ENCODE measurements around the gene SGPP1. TPM values are rescaled to one million over a fixed set of nuclear protein-coding genes. Genes with fewer than 3 reads are reported as not detected.
A peak's percentile ranks its signal among the peaks of the same experiment; 100 is the strongest.
"Not testable (repeated sequence)": the region's sequence is repeated elsewhere in the genome, so short reads cannot be mapped to it uniquely, and the experiment has no call there.

Gene SGPP1
- total and polyA plus RNA-seq, 2 of the 4 experiments (the other 2 are of a cell fraction), result 8.6 to 11.1 TPM

DNA sequence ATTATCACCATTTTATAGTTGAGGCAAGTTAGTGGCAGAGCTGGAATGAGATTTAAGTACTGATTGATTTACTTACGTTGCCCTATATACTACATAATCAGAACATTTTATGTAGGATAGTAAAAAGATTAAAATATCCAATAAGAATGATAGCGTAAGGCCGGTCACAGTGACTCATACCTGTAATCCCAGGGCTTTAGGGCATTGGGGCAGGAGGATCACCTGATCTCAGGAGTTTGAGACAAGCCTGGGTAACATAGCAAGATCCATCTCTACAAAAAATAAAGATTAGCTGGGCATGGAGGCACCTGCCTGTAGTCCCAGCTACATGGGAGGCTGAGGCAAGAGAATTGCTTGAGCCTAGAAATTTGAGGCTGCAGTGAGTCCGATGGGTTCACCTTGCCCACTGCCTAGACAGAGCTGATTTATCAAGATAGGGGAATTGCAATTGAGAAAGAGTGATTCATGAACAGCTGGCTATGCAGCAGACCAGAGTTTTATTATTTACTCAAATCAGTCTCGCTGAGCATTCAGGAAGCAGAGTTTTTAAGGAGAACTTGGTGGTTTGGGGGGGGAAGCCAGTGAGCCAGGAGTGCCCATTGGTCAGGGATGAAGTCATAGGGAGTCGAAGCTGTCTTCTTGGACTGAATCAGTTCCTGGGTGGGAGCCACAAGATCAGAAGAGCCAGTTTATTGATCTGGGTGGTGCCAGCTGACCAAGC, 24.7 kb upstream of the SGPP1 start:
- peak; percentile 58 for DNase-seq
- H3K9me3 ChIP-seq (ENCODE audit: control insufficient read depth, insufficient read depth, low read length), result no peaks in the 10 kb centered on the region
- H4K20me1 ChIP-seq (ENCODE audit: insufficient read depth, low read length), result no peaks in the 10 kb centered on the region
- H2BK15ac ChIP-seq (ENCODE audit: low read depth, low read length), result no peak overlapping the region
- BruUV-seq (replicated peaks), result no TSS peak
- no peak overlapping the region for H3K4ac ChIP-seq (ENCODE audit: low read depth, low read length)
- H4K91ac ChIP-seq (ENCODE audit: insufficient read depth, low read depth, low read length), result no peak overlapping the region
- H3K36me3 ChIP-seq (ENCODE audit: control insufficient read depth, insufficient read depth, low read length), result no peaks in the 10 kb centered on the region
- H3K14ac ChIP-seq (replicated peaks; ENCODE audit: low read depth, low read length), result no peak overlapping the region
- H2BK120ac ChIP-seq (ENCODE audit: low read depth, low read length), result no peak overlapping the region
- H3K4me3 ChIP-seq (ENCODE audit: insufficient read depth, low read depth, low read length), result no peak overlapping the region
- no peak overlapping the region for H4K8ac ChIP-seq (ENCODE audit: low read depth in 2 of 2, low read length in 2 of 2)
- no peak overlapping the region for H2AFZ ChIP-seq (replicated peaks; ENCODE audit: low read length, poor library complexity)
- peak; percentile 32; the same call in 1 of the 2 replicates for ATAC-seq (ENCODE audit: low read depth)
- H3K9me1 ChIP-seq (ENCODE audit: insufficient read depth, low read length), result no peaks in the 10 kb centered on the region
- H2BK5ac ChIP-seq (ENCODE audit: low read depth, low read length, poor library complexity, severe bottlenecking), result no peak overlapping the region
- 60% methylated on average over 1 of the region's 6 CpGs; no CpG with 5 or more reads in 1 of the 2 experiments for WGBS, 2 experiments (ENCODE audit: extremely low coverage in 2 of 2, insufficient read length in 1 of 2)
- no peaks in the 10 kb centered on the region for H3K4me1 ChIP-seq (ENCODE audit: control insufficient read depth, insufficient read depth, low read length)
- intact Hi-C loops (cut with micrococcal nuclease), result no loop called here
- no peak overlapping the region for H2AK5ac ChIP-seq (ENCODE audit: low read depth, low read length)
- CTCF ChIA-PET, result interaction anchor here (0.6 kb wide), 1 partner anchor 68 kb away, joined by 3 read pairs; no protein-coding TSS in a partner anchor
- no peak overlapping the region for H3K18ac ChIP-seq (ENCODE audit: low read depth, low read length)
- no peak overlapping the region for H3K9ac ChIP-seq (ENCODE audit: low read depth, low read length)
- no peak overlapping the region for H3K27ac ChIP-seq (ENCODE audit: insufficient read depth, low read length)
- no peak for TF ChIP-seq NFE2L2 (IDR thresholded peaks at IDR 0.05; ENCODE audit: low read depth, low read length)
- no peak for TF ChIP-seq POLR2A (IDR thresholded peaks at IDR 0.05; ENCODE audit: low read depth, low read length)
- no peak for TF ChIP-seq CHD1 (IDR thresholded peaks at IDR 0.05; ENCODE audit: low read depth, low read length)
- no peak for TF ChIP-seq BHLHE40 (IDR thresholded peaks at IDR 0.05; ENCODE audit: low read depth, low read length)
- TF ChIP-seq FOS (IDR thresholded peaks at IDR 0.05; ENCODE audit: low read depth, low read length), result no peak
- H3K56ac ChIP-seq (ENCODE audit: extremely low read depth, insufficient read depth, low read length), result no peak overlapping the region
- H2AK9ac ChIP-seq (replicated peaks; ENCODE audit: low read depth, low read length, poor library complexity), result no peak overlapping the region
- in situ Hi-C loops (cut with MboI; ENCODE audit: low sequenced_read_pairs), result loop anchor here (25.0 kb wide), 1 partner anchor 365 kb away; no protein-coding TSS in a partner anchor
- H3K79me1 ChIP-seq (ENCODE audit: low read depth in 1 of 2, low read length in 2 of 2), result no peaks in the 10 kb centered on the region
- H4K5ac ChIP-seq (ENCODE audit: low read depth, low read length), result no peak overlapping the region
- H3K27me3 ChIP-seq (ENCODE audit: control insufficient read depth, insufficient read depth, low read length), result no peaks in the 10 kb centered on the region
- POLR2A ChIA-PET (ENCODE audit: unreplicated experiment), result no interaction called here
- no peak overlapping the region for H3K4me2 ChIP-seq (ENCODE audit: low read depth, low read length)
- H3K23ac ChIP-seq (ENCODE audit: low read depth, low read length), result no peak overlapping the region
- dilution Hi-C loops (cut with HindIII; ENCODE audit: low sequenced_read_pairs, unreplicated experiment), result no loop called here
- no peak overlapping the region for H2BK20ac ChIP-seq (ENCODE audit: low read depth, low read length)

DNA sequence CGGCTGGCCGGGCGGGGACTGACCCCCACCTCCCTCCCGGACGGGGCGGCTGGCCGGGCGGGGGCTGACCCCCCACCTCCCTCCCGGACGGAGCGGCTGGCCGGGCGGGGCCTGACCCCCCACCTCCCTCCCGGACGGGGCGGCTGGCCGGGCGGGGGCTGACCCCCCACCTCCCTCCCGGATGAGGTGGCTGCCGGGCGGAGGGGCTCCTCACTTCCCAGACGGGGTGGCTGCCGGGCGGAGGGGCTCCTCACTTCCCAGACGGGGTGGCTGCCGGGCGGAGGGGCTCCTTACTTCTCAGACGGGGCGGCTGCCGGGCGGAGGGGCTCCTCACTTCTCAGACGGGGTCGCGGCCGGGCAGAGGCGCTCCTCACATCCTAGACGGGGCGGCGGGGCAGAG, 23.2 kb upstream of the SGPP1 start:
- H3K4me3 ChIP-seq (ENCODE audit: insufficient read depth, low read depth, low read length); H3K56ac ChIP-seq (ENCODE audit: extremely low read depth, insufficient read depth, low read length); H2BK120ac ChIP-seq (ENCODE audit: low read depth, low read length); H3K27ac ChIP-seq (ENCODE audit: insufficient read depth, low read length); H2AK9ac ChIP-seq (replicated peaks; ENCODE audit: low read depth, low read length, poor library complexity); H3K4me1 ChIP-seq (ENCODE audit: control insufficient read depth, insufficient read depth, low read length); H4K20me1 ChIP-seq (ENCODE audit: insufficient read depth, low read length); H3K79me1 ChIP-seq (ENCODE audit: low read depth in 1 of 2, low read length in 2 of 2); H3K14ac ChIP-seq (replicated peaks; ENCODE audit: low read depth, low read length); H3K4me2 ChIP-seq (ENCODE audit: low read depth, low read length); dilution Hi-C loops (cut with HindIII; ENCODE audit: low sequenced_read_pairs, unreplicated experiment); H3K23ac ChIP-seq (ENCODE audit: low read depth, low read length); H3K18ac ChIP-seq (ENCODE audit: low read depth, low read length); DNase-seq; BruUV-seq (replicated peaks); H4K5ac ChIP-seq (ENCODE audit: low read depth, low read length); intact Hi-C loops (cut with micrococcal nuclease); H2AK5ac ChIP-seq (ENCODE audit: low read depth, low read length); H3K9me1 ChIP-seq (ENCODE audit: insufficient read depth, low read length); H4K8ac ChIP-seq (ENCODE audit: low read depth in 2 of 2, low read length in 2 of 2); ATAC-seq (ENCODE audit: low read depth); H3K4ac ChIP-seq (ENCODE audit: low read depth, low read length); H2BK5ac ChIP-seq (ENCODE audit: low read depth, low read length, poor library complexity, severe bottlenecking); H3K27me3 ChIP-seq (ENCODE audit: control insufficient read depth, insufficient read depth, low read length); POLR2A ChIA-PET (ENCODE audit: unreplicated experiment); H4K91ac ChIP-seq (ENCODE audit: insufficient read depth, low read depth, low read length); H3K9ac ChIP-seq (ENCODE audit: low read depth, low read length); H2BK20ac ChIP-seq (ENCODE audit: low read depth, low read length); H2AFZ ChIP-seq (replicated peaks; ENCODE audit: low read length, poor library complexity); H3K36me3 ChIP-seq (ENCODE audit: control insufficient read depth, insufficient read depth, low read length); H3K9me3 ChIP-seq (ENCODE audit: control insufficient read depth, insufficient read depth, low read length); H2BK15ac ChIP-seq (ENCODE audit: low read depth, low read length); CTCF ChIA-PET: not testable (repeated sequence)
- in situ Hi-C loops (cut with MboI; ENCODE audit: low sequenced_read_pairs), result loop anchor here (25.0 kb wide), 1 partner anchor 364 kb away; no protein-coding TSS in a partner anchor
- WGBS, 2 experiments (ENCODE audit: extremely low coverage in 2 of 2, insufficient read length in 1 of 2), result 80% methylated on average over 1 of the region's 39 CpGs; no CpG with 5 or more reads in 1 of the 2 experiments
